Left forelimb (tissue), 1 donor: ENCODE results near the gene CRIM1.

Experiments
- DNase-seq: peaks from one replicate; pipeline ENCODE4 v3.0.0-alpha.2; 2018; ENCODE audit warnings: low spot score

The CRIM1 gene

DNA sequence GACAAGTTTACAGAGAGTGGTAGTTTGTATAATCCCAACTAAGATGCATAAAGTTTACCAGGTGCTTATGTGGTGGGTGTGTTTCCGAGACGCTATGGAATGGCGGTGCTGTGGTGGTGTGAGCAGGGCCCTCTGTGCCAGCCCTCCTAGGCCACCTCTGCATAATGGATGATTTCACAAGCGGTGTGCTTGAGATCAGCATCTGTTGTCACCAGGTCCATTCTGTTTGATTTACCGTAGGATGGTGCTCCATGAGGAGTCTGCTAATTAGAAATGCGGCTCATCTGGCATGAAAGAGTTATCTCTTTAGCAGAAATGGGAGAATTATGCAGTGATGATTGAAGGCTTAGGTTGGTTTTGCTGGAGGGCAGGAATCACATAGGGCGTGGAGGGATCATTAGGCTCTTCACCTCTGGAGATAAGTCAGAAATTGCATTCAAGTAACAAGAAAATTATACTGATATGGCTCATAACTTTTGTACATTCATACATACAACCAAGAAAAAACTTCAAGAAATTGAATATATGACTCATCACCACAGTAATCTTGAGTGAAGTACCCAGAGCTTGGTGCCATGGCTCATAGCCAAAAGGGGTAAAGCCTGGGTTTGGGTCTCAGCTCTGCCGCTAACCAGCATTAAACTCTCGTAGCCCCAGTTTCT lies 41.4 kb downstream of the CRIM1 start:
- no peak for DNase-seq

DNA sequence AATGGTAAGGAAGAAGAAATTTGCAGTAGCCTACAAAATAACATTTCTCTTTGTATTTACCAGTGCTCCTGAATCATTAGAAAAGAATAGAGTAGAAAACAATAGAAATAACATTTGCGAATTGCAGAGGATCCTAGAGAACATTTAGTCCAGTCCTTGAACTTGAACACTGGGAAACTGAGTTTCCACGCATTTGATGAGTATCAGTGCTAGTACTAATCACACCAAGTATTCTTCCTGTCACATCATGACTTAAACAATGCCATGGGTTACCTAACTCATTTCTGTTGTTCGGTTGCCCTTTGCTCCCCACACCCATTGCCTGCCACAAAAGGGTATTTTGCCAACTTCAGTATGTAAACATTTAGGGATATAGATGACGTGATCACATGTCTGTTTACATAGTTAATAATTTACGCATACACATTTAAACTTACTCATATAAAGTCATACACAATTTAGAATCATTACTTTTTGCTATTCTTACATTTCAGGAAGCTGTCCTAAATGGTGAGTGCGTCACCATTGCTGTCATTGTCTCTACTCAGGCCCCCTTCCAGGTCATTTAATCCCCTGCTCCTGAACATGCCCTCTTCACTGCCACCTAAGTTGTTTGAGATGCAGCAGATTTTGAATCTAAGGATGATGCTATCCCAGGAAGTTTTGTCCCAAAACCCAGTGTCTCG lies 42.3 kb downstream of the CRIM1 start:
- no peak for DNase-seq

DNA sequence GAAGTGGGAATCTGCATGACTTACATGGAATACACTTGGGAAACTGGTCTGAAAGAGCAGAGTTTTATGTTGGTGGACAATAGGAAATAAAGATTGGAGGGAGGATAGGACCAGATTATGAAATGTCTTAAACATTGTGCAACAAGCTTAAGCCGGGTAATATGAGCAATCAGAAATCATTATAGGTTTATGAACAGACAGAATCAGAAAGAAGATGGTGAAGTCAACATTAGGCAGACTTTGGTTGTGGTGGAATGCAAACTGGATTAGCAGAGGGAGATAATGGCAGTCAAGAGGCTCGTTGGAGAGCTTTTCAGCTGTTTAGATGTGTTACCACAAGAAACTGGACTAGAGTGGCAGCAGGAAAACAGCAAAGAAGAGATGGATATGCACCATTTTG lies 43.5 kb downstream of the CRIM1 start:
- no peak for DNase-seq

DNA sequence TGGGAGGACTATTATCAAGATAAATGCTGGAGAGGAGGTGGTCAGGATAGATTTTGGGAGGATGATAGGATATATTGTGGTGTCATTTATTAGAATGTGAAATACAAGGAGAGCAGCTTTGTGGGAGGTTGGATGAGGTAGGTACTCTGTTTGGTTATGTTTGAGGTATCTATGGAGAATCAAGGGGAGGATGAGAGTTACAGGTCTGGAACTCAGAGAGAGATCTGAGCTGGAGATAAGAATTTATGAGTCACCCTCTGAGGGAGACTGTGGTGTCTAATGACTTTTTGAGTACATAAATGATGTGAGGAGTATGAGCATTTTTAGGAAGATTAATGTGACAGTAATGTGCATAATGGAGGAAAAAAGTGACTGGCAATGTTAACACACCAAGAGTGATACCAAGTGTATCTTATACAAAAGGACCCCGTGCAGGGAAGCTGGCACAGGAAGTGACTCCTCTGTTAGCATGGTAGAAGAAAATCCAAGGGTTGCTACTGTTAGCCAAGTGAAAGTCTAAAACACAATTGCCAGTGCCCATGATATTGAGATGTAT lies 48.2 kb downstream of the CRIM1 start:
- no peak for DNase-seq

DNA sequence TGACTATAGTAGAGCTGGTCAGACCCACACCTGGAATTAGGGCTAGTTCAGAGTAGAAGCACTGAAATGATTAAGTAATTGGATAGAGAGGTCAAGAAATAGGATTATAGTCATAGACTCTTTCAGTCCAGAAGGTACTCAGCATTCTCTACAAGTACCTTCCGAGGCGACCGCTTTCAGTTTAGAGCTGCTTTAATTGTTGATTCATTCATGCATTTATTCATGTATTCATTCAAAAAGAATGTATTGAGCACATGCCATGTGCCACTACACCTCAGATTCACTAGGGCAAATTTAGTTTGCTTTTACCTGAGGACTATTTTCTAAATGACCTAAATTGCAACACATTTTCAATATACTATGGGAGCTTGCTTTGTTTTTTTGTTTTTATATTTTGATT lies 48.7 kb downstream of the CRIM1 start:
- no peak for DNase-seq

DNA sequence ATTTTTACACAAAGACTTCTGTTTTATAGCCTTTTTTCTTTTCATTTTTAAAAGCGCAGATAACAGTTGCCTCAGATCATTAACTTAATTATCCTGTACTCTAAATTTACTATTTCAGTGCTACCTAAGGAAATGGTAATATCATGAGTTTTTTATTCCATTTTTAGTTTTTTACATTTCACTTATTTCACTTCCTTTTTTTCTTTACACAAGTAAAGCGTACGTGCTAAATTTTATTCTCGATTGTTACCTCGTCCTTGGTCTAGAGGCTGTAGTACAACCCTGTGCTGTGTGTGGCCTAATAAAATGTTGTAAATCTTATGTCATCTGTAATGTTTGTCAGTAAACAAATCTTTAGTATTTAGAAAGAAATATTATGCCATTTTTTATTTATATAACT lies 49.2 kb downstream of the CRIM1 start:
- no peak for DNase-seq

DNA sequence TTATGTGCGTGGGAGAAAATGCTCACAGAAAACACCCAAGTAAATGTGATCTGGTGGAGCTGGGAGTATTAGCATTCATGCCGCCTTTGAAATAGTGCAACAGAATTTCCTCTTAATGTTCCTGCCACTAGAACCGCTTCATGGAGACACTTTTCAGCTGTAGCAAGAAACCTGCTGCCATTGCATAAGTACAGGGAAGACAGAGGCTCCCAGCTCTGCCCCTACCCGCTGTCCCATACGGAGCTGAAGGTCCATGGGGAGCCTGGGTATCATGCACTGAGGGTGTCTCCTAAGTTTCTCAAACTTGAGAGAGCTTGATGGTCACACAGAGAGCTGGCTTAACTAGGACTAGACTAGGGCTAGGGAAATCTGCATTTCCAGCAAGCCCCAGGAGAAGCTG lies 49.6 kb downstream of the CRIM1 start:
- no peak for DNase-seq

DNA sequence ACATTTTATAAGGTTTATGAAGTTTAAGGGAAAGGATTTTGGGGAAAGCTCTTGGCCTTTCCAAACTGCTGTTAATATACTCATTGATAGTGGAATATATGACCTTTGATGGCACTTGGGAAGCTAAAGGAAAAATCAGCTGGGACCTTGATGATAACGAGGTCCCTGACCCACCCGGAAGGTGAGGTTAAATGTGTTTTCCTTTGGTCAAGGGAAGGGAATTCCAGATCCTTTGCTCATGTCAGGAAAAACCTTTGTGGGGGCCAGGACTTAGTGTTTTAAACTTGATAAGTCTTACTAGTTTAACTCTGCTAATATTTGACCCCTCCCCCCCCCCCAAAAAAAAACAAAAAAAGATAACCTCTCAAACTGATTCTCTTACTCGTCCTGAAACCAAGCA lies 50.7 kb downstream of the CRIM1 start:
- no peak for DNase-seq

DNA sequence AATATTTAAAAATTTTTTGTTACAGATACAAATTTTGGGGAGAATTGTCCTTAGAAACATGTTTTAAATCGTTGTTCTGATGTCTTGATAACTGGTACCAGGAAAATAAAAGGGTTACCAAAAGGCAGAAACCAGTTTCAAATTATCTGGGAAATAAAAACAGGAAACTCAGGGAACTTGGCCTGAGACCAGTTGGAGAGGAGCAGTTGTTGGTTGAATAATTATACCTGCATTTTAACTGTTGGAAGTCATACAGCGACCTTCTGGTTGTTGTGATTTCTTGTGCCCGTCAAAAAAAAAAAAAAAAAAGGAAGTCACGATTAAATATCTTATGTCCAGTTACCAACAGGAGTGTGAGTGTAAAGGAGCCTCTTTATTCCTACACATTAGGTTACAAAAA lies 51.8 kb downstream of the CRIM1 start:
- no peak for DNase-seq

DNA sequence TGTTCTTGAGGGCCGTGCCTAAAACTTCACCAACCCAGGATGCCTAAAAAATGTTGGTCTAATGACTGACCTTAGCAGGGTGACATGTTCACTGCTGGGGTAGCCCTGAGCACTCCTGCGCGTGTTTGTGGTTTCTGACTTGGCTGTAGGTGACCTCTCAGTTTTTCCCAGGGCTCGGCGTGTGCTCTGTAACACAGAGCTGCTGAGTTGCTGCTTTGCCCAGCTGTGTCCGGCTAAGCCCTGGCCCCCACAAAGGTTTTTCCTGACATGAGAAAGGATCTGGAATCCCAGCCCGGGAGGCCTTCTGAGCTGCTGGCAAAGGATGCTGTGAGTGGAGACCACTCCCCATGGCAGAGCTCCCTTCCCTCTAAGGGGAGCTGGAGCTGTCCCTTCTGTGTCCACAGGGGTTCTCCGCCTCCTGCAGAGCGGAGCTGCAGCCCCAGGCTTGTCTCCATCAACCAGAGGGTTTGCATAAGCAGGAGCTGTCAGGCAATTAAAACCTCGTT lies 52.7 kb downstream of the CRIM1 start:
- no peak for DNase-seq

DNA sequence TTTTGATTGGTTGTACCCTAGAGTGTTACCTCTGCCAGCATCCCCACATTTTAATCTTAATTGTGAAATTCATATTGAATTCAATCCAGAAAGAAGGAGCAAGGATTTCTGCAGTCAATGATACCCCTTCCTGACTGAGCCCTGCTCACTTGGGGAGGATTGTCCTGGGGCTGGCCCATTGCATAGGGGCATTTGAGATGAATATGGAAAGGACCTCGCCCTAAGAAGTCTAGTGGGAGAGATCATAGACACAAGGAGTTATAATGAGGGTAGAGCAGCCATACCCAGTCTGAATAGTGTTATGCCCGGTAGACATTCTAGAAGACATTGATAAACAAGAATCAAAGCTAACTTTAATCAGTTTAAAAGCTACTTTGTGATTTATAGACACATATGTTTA lies 53.8 kb downstream of the CRIM1 start:
- DNase-seq: no peak

DNA sequence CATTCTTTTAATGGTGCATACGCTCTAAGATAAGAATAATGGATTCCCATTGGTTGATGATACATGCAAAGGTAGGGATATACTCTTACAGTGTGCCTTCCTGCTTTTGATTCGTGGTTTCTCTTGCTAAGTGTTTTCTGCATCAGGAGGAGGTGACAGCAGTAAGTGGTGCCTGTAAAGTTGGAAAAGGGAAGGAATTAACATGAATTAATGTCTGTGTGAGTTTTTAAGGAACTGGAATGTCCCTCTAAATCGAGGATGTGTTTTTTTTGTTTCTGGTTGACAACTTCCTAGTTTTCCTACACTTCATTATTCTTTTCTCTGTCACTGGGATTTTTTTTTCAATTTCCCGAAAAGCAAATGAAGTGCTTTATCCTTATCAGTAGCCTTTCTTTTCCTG lies 54.4 kb downstream of the CRIM1 start:
- no peak for DNase-seq

DNA sequence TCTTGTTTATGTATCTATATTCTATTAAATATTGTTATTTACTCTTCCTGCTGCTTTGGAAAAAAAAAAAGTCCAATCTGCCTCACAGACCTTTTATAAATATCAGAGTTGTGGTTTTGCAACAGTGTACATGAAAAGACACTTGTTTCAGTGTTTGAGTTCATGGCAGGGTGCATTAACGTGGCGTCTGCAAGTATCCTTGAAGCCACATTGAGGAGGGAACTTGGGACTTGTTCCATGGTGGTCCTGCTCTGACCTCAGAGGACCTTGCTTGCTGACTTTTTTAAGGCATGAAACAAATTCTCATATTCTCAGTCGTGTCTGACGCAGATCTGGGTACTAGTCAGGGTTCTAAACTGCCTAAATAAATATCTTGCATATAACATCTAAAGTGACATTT lies 55.1 kb downstream of the CRIM1 start:
- DNase-seq: no peak

DNA sequence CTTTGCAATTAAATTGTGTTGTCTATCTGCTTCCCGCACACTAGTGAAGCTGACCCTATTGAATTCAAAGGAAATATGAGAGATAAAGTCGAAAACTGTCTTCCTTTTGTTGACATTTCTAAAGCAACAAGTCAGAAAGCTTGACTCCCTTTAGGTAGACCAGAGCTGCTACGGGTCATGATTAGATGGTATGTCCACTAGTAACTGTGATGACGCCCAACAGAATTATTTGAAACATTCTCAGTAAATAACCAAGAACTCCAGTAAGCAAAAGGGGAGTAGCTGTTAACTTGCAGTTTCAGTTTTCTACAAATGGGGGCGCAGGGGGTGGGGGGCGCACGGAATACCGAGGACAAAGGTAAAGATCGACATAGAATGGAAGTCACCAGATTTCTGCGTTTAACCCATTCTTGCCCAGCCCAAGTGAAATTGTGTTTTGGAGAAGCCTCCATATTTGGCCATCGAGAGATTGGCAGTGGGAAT lies 56.4 kb downstream of the CRIM1 start:
- DNase-seq: no peak

DNA sequence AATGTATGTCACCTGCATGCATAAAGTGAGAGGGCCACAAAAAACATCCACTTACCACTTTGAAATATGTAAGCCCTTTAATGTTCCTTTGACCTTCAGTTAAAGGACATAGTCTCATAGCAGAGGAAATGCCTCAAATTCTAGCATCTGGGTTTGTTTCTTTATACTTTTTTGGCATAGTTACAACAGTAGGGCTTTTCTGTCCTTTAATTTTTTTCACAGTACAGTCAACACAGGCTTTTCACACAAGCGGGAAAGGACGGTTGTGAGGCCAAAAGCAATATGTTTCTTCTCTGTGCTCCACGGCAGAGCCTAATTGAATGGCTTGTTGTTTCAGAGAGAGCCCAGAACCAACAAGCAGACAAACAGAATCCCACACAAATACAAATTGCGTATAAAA lies 57.6 kb downstream of the CRIM1 start:
- no peak for DNase-seq

DNA sequence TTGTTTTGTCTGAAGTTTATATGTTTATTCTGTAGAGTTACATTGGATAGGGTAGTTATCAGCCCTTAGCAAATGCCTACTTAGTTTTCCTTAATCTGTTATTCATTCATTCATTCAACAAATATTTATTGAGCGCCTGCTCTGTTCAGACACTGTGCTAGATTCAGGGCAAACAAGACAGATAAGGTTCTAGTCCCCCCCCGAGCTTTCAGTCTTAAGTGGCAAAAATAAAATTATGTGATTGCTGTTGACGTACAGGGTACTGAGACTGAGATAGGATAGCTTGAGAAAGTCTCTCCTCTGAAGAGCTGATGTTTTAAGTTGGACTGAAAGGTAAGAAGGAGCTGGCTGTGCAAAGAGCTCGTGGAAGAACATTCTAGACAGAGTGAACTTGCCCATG lies 58.7 kb downstream of the CRIM1 start:
- DNase-seq: no peak

DNA sequence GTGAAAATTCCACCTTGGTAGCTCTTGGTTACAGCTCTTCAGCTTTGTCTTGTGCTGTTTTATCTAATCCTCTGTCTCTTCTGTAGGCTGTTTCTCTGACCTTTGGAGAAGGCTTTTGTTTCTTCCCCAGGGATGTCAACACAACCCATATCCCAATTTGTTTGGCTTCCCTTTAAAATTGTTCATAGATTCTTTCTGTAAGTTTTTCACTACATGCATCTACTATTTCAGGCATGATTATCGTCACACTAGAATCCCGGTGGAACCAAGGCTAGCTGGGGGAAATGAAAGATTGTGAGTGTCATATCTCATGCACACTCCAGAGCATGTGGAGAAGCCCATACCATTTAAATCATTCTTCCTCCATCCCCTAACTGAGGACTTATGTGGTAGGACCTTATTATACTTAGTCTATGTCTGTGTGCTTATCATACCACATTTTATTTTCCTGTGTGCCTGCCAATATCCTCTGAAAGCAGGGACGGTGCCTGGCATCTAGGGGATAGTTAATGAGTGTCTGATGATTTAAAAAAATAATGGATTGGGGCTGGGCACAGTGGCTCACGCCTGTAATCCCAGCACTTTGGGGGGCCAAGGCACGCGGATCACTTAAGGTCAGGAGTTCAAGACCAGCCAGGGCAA lies 59.9 kb downstream of the CRIM1 start:
- DNase-seq: no peak

DNA sequence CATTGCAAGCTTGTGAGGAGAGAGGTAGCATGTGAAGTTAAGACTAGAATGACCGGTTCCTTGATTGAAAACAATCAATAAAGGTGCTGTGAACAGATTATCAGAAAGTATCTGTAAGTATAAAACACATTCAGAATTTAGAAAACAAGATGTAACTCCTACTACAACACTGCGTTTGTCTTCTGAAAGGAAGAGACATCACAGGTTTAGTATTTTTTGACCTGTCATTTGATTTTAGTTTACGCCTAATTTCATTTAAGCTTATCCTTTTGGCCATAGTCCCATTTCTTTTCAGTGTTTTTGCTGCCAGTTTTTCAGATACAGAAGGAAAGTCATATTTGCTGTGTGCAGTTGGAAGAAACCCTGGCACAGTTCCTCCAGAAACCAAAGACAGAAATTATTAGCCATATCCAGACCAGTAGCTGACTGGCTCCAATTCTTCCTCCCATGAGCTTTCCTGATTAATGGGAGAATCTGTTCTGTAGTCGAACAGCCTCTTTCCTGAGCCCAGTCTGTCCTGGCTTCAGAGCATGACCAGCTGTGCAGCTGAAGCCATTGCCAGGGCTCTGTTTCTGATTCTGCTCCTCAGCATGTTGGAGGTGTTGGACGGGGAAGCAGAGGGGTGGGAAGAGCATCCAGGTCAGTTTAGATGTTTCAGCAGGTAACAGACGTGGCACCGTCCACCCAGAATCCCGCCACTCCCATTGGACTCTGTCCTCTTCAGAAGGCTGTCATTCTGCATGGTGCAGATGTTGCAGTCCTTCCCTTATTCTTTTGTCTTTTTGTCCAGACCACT lies 61.0 kb downstream of the CRIM1 start:
- DNase-seq: no peak

DNA sequence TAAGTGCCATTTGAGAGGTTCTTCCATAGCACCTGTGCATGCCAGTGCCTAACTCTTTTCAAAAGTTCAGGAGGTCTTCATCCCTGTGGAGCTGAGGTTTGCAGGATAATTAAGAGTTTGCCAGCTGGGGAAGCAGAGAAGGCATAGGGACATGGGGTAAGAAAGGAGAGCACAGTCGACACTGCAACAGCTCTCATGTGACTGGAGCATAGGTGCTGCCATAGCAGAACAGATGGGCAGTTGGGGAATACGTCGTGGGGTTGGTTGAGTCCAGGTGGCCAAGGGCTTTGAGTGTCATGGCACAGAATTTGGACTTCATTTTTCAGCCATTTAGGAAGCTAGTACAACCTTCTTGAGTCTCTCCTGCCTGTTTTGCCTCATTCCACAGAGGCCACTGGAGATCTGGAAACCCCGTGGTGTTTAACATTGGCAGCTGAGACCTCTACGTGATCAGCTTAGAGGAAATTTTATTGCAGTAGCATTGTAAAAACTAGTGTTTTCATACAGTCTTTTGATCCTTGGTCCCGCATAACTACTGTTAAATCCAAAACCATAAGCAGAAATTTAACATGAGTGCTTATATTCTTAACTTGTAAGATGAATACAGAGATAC lies 65.1 kb downstream of the CRIM1 start:
- DNase-seq: no peak

DNA sequence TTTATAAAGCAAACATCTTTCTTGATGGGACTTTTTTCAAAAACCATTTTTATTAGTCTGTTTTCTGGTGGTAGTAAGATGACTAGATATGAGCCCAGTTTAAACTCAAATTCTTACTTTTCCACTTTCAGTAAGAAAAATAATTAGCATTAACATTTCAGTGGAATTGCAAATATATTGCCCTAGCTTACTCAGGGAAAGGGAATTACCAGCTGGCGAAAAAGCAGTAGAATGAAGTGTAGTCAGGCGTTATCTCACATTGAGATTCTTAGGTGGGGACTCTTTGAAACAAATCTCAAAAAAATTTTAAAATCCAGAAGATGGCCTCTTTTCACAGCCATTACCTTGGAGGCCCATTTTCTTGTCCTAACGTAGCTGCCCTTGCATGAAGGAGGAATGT lies 65.8 kb downstream of the CRIM1 start:
- no peak for DNase-seq

DNA sequence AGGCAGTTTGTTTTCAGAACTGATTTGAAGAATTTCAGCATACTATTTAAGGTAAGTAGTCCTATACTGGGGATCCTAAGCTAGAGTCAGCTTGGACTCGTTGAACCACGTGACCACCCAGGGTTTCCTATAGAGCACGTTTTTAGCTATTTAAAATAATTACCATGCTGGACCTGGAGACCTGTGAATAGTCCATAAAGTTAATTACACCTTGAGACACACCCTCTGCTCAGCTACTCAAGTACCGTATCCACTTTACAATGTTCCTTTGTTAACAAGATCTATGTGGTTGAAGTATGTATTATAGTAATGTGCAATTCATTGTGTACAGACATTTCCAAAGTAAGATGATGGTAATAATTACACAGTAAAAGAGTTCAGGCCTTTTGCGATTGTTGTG lies 67.6 kb downstream of the CRIM1 start:
- DNase-seq: no peak

DNA sequence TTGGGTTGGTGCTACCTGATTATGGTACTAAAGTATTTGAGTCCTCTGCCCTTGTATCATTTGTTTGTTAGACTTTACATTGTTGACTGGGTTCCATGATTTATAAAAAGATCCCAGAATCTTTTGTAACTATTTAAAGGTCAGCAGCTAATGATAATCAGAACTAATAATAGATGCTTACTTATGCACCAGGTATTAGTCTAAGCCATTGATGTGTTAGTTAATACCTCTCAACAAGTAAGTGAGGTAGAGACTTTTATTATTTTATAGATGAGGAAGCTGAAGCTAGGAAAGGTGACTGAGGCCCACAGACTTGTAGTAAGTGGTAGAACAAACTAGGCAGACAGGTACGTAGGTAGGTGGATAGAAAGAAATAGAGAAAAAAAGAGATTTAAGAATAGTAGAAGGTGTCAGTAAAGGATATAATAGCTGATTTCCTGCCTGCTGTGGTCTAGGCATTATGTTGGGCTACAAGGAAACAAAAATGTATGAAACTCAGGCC lies 68.1 kb downstream of the CRIM1 start:
- no peak for DNase-seq
